ENCODE data around the gene KRT32.
"Not testable (repeated sequence)": the region's sequence is repeated elsewhere in the genome, so short reads cannot be mapped to it uniquely, and the experiment has no call there.

KRT32 gene

GRCh38 chr17:41422586-41422985, 44.6 kb downstream of the KRT32 start:
- DNase-seq, result not testable (repeated sequence)

- DNase-seq, result no peak
Measured at GRCh38 chr17:41421617-41422016, 45.6 kb downstream of the KRT32 start.

GRCh38 chr17:41421116-41421515, 46.1 kb downstream of the KRT32 start:
- DNase-seq, result no peak

GRCh38 chr17:41420134-41420533, 47.1 kb downstream of the KRT32 start:
- no peak for DNase-seq

GRCh38 chr17:41419716-41420115, 47.5 kb downstream of the KRT32 start:
- DNase-seq, result no peak

- no peak for DNase-seq
Measured at GRCh38 chr17:41418116-41418860, 48.9 kb downstream of the KRT32 start.

GRCh38 chr17:41417576-41418015, 49.6 kb downstream of the KRT32 start:
- no peak for DNase-seq

- no peak for DNase-seq
Measured at GRCh38 chr17:41417127-41417526, 50.1 kb downstream of the KRT32 start.

GRCh38 chr17:41416479-41416878, 50.7 kb downstream of the KRT32 start:
- DNase-seq, result no peak

- no peak for DNase-seq
Measured at GRCh38 chr17:41415833-41416335, 51.3 kb downstream of the KRT32 start.

- no peak for DNase-seq
Measured at GRCh38 chr17:41415411-41415810, 51.8 kb downstream of the KRT32 start.

GRCh38 chr17:41413982-41414381, 53.2 kb downstream of the KRT32 start:
- DNase-seq, result no peak

GRCh38 chr17:41413353-41413957, 53.7 kb downstream of the KRT32 start:
- no peak for DNase-seq

GRCh38 chr17:41411072-41411840, 55.9 kb downstream of the KRT32 start:
- no peak for DNase-seq

Data from activated CD4-positive, CD25-positive, alpha-beta regulatory T cell treated with anti-CD3 and anti-CD28 coated beads, Interleukin-2, amount 50 U/mL, for 72 hours (primary cell).